Suprapubic skin (tissue), 4 donors: Measurements from ENCODE around the gene CDH8.

ENCODE experiments used
- CTCF ChIP-seq, 2 donors: fragments of 200-600 bp in 1 of 2; fragments of 450-650 bp in 1 of 2; sonication (generic) in 1 of 2; IDR thresholded peaks; one replicate each; pipeline ENCODE4 v1.5.1; 2016 to 2019; ENCODE audit warnings: antibody characterized with exemption in 2 of 2, mild to moderate bottlenecking in 1 of 2, moderate library complexity in 1 of 2
- EP300 ChIP-seq: sonication (generic); formaldehyde crosslinking; IDR thresholded peaks from one replicate; pipeline ENCODE4 v1.6.1; 2017; ENCODE audit warnings: antibody characterized with exemption
- POLR2A ChIP-seq, 2 donors: fragments of 450-650 bp; IDR thresholded peaks; one replicate each; pipeline ENCODE4 v1.6.1; 2017; ENCODE audit warnings: antibody characterized with exemption in 2 of 2, mild to moderate bottlenecking in 2 of 2, moderate library complexity in 2 of 2
- POLR2AphosphoS5 ChIP-seq, 3 donors: sonication (generic); formaldehyde crosslinking; IDR thresholded peaks; one replicate each; pipeline ENCODE4 v1.6.1; 2017; ENCODE audit warnings: antibody characterized with exemption in 3 of 3

- no peak for TF ChIP-seq CTCF (IDR thresholded peaks at IDR 0.05)
- TF ChIP-seq POLR2AphosphoS5 (IDR thresholded peaks at IDR 0.05), result no peak
- no peak for TF ChIP-seq EP300
- TF ChIP-seq POLR2A (IDR thresholded peaks at IDR 0.05), result no peak
Measured at GRCh38 chr16:61665512-61665911, 370.7 kb downstream of the CDH8 start.
